Mesenteric fat pad (tissue), 1 donor: ENCODE measurements around the gene ATP6V1G2. TPM values are rescaled to one million over a fixed set of nuclear protein-coding genes. Genes with fewer than 3 reads are reported as not detected.
"Not testable (repeated sequence)": the region's sequence is repeated elsewhere in the genome, so short reads cannot be mapped to it uniquely, and the experiment has no call there.

ENCODE experiments used
- DNase-seq: peaks from one replicate; pipeline ENCODE4 v3.0.0-alpha.2; 2020; ENCODE audit warnings: low spot score
- long read RNA-seq: library from polyadenylated mRNA; unstranded; transcript quantifications from one replicate; pipeline ENCODE4 v2.0.0, GENCODE V29; 2020
- total RNA-seq: library from RNA; stranded (reverse); fragmentation: NEBNext Ultra II Directional; extraction: Animal tissue kit (Norgen Biotek cat#: 25700); gene quantifications from one replicate; pipeline ENCODE4 v1.2.1, GENCODE V29; 2021
- donor health status: DM: yes; HTN: yes; CAD: no.

Gene ATP6V1G2
- 1.1 TPM for total RNA-seq
- long read RNA-seq, partial matches to known transcripts: 0 of 1 reads
- long read RNA-seq, other reads (novel, unspliced or antisense): 0 of 1 reads

- no peak for DNase-seq
These were observed at the start of gene ATP6V1G2 for GRCh38 chr6:31546339-31546957. ATP6V1G2 (minus strand) TSS chr6:31546608; CDS start chr6:31546559, 49 bp downstream.

DNA sequence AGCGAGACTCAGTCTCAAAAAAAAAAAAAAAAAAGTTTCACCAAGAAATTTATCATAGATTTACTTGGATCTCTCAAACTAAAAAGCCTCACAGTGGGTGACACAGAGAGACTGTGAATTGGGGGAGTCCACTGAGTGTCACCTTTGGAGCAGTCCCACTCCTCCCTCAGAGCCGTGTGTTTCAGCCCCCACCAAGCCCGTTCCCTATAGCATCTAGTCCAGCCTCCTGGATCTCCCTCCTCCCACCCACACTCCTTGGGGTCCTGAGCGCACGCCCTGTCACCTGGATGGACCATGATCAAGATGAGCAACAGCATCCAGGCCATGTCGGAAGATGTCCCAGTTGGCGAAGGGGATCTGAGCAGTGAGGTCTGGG lies 46.0 kb upstream of the ATP6V1G2 start:
- no peak for DNase-seq

DNA sequence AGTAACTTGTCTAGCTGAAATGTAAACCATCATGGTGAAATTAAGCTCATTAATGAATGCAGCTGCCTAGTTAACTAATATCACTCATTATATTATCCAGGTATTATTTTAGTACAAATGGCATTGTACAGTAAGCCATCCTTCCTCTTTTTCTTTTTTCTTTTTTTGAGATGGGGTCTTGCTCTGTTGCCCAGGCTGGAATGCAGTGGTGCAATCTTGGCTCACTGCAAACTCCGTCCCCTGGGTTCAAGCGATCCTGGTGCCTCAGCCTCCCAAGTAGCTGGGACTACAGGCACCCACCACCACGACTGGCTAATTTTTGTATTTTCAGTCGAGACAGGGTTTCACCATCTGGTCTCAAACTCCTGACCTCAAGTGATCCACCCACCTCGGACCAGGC lies 44.3 kb upstream of the ATP6V1G2 start:
- DNase-seq: not testable (repeated sequence)

DNA sequence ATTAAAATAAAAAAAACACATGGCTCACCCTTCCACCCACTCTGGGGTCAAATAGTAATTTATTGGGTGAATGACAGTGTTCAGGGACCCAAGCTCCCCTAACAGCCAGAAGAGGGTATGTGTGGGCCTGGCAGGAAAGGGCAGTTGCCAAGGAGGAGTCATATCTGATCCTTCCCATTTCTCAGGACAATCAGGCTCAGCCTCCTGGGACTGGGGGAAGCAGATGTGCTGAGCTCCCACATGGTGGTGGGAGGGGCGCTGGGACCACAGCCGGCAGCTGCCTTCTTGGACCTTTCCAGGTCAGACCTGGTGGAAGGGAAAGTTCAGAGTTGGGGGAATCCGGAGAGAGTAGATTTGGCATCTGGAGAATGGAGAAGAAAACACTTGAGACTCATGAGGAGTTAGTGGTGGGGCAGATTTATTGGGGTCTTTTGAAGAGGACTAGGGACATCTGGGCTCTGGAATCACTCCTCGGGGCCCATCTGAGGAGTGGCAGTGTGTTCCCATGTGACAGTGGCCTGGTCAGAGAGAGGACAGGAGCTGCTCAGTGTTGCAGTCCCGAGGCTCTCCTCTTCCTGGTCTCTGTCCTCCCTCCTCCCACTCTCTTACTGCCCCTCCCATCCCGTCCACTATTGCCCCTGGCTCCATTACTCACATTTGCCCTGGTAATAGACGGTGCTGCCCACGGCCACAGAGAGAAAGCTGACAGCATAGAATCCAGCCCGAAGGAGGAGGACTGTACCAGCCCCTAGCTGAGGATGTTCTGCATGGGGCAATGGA lies 42.7 kb upstream of the ATP6V1G2 start:
- no peak for DNase-seq

- DNase-seq: no peak
These were observed 41.7 kb upstream of the ATP6V1G2 start for GRCh38 chr6:31587791-31588777.

- no peak for DNase-seq
These were observed 40.3 kb upstream of the ATP6V1G2 start for GRCh38 chr6:31586599-31587281.

DNA sequence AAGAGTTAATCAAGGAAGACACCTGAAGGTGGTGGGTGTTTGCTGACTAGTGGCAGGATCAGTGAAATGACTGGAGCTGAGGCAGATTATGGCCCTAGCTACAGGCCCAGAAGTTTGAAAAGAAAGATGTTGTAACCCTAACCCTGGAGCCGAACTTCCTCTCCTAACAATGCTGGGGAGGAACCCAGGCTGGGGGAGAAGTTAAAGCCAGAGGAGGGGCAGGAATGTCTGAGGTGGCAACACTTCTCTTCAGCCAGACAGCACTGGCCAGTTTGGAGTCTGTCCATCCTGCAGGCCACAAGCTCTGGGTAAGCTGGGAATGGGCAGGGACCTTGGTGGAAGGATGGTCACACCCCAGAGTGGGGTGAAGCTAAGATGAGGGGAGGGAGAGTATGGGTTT lies 39.6 kb upstream of the ATP6V1G2 start, which contains the start of gene LST1:
LST1 (plus strand) TSS at position 270 of the 400 bp plus-strand sequence. CDS start 1,023 bp downstream, outside the sequence.
- DNase-seq: no peak

GRCh38 chr6:31585491-31585890 lies 39.1 kb upstream of the ATP6V1G2 start:
- DNase-seq: no peak

GRCh38 chr6:31582230-31582643 lies 35.8 kb upstream of the ATP6V1G2 start, which contains the start of gene LTB:
LTB (minus strand) TSS chr6:31582424; CDS start chr6:31582417, 7 bp downstream.
- no peak for DNase-seq

- DNase-seq: no peak
These were observed 35.2 kb upstream of the ATP6V1G2 start for GRCh38 chr6:31581434-31582229.

DNA sequence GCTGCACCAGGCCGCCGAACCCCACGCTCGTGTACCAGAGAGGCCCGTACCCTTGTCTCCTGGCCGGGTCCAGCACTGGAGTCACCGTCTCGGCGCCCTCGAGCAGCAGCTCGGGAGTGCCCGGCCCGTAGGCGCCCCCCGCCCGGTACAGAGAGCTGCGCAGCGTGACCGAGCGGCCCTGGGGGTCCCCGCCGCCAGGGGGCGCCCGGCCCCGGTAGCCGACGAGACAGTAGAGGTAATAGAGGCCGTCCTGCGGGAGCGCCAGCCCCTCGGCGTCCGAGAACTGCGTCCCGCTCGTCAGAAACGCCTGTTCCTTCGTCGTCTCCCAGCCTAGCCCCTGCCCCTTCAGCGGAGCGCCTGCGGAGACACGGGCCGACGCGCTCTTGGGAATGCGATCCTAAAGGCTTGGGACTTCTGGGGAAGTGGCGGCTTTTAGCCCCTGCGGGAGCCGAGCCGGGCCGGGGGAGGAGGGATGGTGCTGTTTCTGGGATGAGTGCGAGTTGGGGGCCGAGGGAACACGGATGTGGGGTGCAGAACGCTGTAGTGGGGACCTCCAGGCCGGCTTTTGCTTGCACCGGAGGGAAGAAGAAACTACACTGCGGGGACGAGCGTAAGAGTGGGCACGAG lies 34.5 kb upstream of the ATP6V1G2 start:
- peak; percentile 96 for DNase-seq

- DNase-seq: no peak
These were observed 34.0 kb upstream of the ATP6V1G2 start for GRCh38 chr6:31580438-31580740.

- DNase-seq: no peak
These were observed 33.4 kb upstream of the ATP6V1G2 start for GRCh38 chr6:31579546-31580437.

DNA sequence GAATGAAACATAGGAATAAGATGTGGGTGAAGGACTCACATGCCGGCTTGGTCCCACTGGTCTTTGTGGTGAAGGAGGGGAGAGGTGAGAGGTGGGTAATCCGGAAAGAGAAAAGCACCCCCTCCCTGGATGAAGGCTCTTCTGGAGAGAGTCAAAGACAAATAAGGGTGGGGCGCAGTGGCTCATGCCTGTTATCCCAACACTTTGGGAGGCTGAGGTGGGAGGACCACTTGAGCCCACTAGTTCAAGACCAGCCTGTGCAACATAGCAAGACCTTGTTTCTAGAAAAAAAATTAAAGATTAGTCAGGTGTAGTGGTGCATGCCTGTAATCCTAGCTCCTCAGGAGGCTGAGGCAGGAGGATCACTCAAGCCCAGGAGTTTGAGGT lies 32.7 kb upstream of the ATP6V1G2 start:
- no peak for DNase-seq

DNA sequence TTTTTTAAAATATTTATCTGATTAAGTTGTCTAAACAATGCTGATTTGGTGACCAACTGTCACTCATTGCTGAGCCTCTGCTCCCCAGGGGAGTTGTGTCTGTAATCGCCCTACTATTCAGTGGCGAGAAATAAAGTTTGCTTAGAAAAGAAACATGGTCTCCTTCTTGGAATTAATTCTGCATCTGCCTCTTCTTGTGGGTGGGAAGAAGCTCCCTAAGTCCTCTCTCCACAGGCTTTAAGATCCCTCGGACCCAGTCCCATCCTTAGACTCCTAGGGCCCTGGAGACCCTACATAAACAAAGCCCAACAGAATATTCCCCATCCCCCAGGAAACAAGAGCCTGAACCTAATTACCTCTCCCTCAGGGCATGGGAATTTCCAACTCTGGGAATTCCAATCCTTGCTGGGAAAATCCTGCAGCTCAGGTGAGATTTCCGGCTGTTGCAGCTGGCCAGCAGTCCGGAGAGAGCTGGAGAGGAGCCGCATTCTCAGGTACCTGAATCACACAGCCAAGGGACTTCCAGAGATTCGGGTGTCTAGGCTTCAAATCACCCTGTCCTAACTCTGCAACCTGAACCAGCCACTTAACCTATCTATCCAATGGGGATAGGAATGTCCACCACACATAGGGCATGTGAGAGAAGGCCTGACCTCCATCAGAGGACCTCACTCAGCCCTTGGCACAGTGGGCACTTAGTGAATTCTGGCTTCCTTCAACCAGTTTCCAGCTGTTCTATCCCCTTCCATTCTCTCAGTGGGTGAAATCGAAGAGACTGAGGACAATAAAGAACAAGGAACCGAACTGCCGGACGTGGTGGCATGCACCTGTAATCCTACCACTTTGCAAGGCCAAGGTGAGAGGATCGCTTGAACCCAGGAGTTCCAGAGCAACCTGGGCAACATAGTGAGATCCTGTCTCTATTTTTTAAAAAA lies 32.0 kb upstream of the ATP6V1G2 start:
- DNase-seq: no peak

DNA sequence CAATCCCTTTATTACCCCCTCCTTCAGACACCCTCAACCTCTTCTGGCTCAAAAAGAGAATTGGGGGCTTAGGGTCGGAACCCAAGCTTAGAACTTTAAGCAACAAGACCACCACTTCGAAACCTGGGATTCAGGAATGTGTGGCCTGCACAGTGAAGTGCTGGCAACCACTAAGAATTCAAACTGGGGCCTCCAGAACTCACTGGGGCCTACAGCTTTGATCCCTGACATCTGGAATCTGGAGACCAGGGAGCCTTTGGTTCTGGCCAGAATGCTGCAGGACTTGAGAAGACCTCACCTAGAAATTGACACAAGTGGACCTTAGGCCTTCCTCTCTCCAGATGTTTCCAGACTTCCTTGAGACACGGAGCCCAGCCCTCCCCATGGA lies 31.2 kb upstream of the ATP6V1G2 start:
- no peak for DNase-seq

DNA sequence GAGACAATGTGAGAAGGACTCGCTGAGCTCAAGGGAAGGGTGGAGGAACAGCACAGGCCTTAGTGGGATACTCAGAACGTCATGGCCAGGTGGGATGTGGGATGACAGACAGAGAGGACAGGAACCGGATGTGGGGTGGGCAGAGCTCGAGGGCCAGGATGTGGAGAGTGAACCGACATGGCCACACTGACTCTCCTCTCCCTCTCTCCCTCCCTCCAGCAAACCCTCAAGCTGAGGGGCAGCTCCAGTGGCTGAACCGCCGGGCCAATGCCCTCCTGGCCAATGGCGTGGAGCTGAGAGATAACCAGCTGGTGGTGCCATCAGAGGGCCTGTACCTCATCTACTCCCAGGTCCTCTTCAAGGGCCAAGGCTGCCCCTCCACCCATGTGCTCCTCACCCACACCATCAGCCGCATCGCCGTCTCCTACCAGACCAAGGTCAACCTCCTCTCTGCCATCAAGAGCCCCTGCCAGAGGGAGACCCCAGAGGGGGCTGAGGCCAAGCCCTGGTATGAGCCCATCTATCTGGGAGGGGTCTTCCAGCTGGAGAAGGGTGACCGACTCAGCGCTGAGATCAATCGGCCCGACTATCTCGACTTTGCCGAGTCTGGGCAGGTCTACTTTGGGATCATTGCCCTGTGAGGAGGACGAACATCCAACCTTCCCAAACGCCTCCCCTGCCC lies 30.6 kb upstream of the ATP6V1G2 start:
- no peak for DNase-seq
